MCF 10A (cell line): ENCODE measurements around the gene CPNE5. TPM values are rescaled to one million over a fixed set of nuclear protein-coding genes. Genes with fewer than 3 reads are reported as not detected.

Experiments
- BruUV-seq: library from RNA; stranded (reverse); fragments of 400-500 nt; replicated peaks from 2 replicates; lab custom pipeline; 2021; lab: Mats Ljungman, UMichigan
- CTCF ChIA-PET: fragments of 300-600 bp; sonication (Branson Sonifier 250); formaldehyde crosslinking; extraction: SDS; loops from one replicate; lab custom pipeline; 2021; ENCODE audit warnings: antibody characterized with exemption, inconsistent platforms; lab: Yijun Ruan, JAX
- POLR2A ChIA-PET: fragments of 300-600, 350-650 bp; sonication (Branson Sonifier 250); formaldehyde crosslinking; extraction: SDS; loops from one replicate; lab custom pipeline; 2020; ENCODE audit warnings: antibody characterized with exemption, inconsistent platforms; lab: Yijun Ruan, JAX
- DNase-seq: peaks from one replicate; pipeline ENCODE4 v3.0.0-alpha.2; 2018; ENCODE audit not compliant: unreplicated experiment
- H3K27ac Mint-ChIP-seq: one replicate; pipeline ENCODE4 v1.8.0; 2022; ENCODE audit warnings: mild to moderate bottlenecking, low read depth, mixed read lengths; ENCODE audit not compliant: unreplicated experiment
- H3K27me3 Mint-ChIP-seq: one replicate; pipeline ENCODE4 v1.8.0; 2022; ENCODE audit warnings: mixed read lengths; ENCODE audit not compliant: insufficient read depth, unreplicated experiment
- H3K36me3 Mint-ChIP-seq: one replicate; pipeline ENCODE4 v1.8.0; 2022; ENCODE audit warnings: mild to moderate bottlenecking, moderate library complexity, mixed read lengths; ENCODE audit not compliant: insufficient read depth, unreplicated experiment
- H3K4me1 Mint-ChIP-seq: one replicate; pipeline ENCODE4 v1.8.0; 2022; ENCODE audit warnings: mixed read lengths; ENCODE audit not compliant: insufficient read depth, unreplicated experiment
- H3K4me3 Mint-ChIP-seq: one replicate; pipeline ENCODE4 v1.8.0; 2022; ENCODE audit warnings: mild to moderate bottlenecking, moderate library complexity, mixed read lengths; ENCODE audit not compliant: unreplicated experiment
- H3K9me3 Mint-ChIP-seq: one replicate; pipeline ENCODE4 v1.8.0; 2022; ENCODE audit warnings: mixed read lengths; ENCODE audit not compliant: unreplicated experiment
- CTCF ChIP-seq: fragments of 200-600 bp; IDR thresholded peaks from one replicate; pipeline ENCODE4 v1.8.0; 2022; ENCODE audit warnings: antibody characterized with exemption, mild to moderate bottlenecking; ENCODE audit not compliant: unreplicated experiment
- intact Hi-C: fragments of 100-400 bp; cut with micrococcal nuclease; formaldehyde crosslinking; loops from 2 replicates; pipeline ENCODE4 v1.14.1; 2022
- total RNA-seq: library from RNA; stranded (reverse); gene quantifications from 2 replicates; pipeline ENCODE4 v1.2.3, GENCODE V29; 2022

CPNE5 gene
- total RNA-seq, 1 experiment from 2014 or later = not detected

DNA sequence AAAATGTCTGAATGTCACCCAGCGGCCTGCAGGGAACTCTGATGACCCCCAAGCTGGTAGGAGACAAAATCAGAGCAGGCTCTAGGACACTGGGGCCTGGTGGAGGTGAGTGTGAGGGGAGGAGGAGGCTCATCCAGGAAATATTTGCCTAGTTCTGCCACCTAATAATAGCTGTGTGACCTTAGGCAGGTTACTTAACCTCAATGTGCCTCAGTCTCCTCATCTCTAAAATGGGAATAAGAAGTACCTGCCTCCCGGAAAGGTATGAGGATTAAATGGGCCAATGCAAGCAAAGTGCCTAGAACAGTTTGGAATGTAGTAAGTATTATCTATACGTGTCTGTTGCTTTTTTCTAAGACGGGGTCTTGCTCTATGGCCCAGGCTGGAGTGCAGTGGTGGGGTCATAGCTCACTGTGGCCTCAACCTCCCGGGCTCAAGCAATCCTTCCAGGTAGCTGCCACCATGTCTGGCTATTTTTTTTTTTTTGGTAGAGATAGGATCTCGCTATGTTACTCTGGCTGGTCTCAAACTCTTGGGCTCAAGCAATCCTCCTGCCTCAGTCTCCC, 81.2 kb downstream of the CPNE5 start:
- CTCF ChIA-PET = interaction anchor here (0.6 to 4.6 kb wide), 23 partner anchors 10 to 451 kb away, joined by 3 to 42 read pairs (median 5); no protein-coding TSS in a partner anchor
- intact Hi-C loops = loop anchor here (2.0 kb wide), 2 partner anchors 33 to 75 kb away; no protein-coding TSS in a partner anchor
- Mint-ChIP-seq H3K9me3 (no peaks in the 10 kb centered on the region), H3K36me3 (no peaks in the 10 kb centered on the region), H3K27ac (no peak overlapping the region), H3K27me3 (no peaks in the 10 kb centered on the region), H3K4me3 (no peak overlapping the region), H3K4me1 (peaks cover 11% of the 10 kb centered on the region)
- POLR2A ChIA-PET = interaction anchor here (0.8 to 2.4 kb wide), 4 partner anchors 66 to 142 kb away, joined by 3 to 12 read pairs (median 4); no protein-coding TSS in a partner anchor
- BruUV-seq = no TSS peak
- DNase-seq = no peak
- no peak for TF ChIP-seq CTCF

GRCh38 chr6:36757206-36757605, 82.0 kb downstream of the CPNE5 start:
- peaks cover 11% of the 10 kb centered on the region for H3K4me1 Mint-ChIP-seq

DNA sequence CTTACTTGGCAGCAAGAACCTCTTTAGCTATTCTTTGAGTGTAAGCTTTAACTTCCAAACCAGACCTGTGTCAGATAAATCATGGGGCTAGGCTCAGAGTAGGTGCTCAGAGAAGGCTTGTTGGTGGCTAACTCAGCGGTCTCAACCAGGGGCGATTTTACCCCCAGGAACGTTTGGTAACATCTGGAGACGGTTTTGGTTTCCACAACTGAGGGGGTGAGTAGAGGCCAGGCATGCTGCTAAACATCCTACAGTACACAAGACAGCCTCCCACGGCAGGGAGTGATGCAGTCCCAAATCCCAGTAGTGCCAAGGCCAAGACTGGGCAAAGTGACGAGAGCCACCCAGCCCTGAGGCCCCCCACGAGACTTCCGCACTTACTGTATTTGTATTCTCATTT, 82.5 kb downstream of the CPNE5 start:
- H3K27ac Mint-ChIP-seq = no peak overlapping the region
- ChIA-PET CTCF (interaction anchor here (0.6 to 0.7 kb wide), 2 partner anchors 65 to 294 kb away, joined by 3 to 4 read pairs; no protein-coding TSS in a partner anchor), POLR2A (no interaction called here)
- DNase-seq = no peak
- no peaks in the 10 kb centered on the region for H3K27me3 Mint-ChIP-seq
- no peak for TF ChIP-seq CTCF
- peaks cover 13% of the 10 kb centered on the region for H3K4me1 Mint-ChIP-seq
- intact Hi-C loops = no loop called here
- no peaks in the 10 kb centered on the region for H3K9me3 Mint-ChIP-seq
- no peak overlapping the region for H3K4me3 Mint-ChIP-seq
- no peaks in the 10 kb centered on the region for H3K36me3 Mint-ChIP-seq
- no TSS peak for BruUV-seq

More at GRCh38 chr6:36757206-36757605, 82.0 kb downstream of the CPNE5 start:
- Mint-ChIP-seq H3K27ac (no peak overlapping the region), H3K4me3 (no peak overlapping the region), H3K36me3 (no peaks in the 10 kb centered on the region), H3K27me3 (no peaks in the 10 kb centered on the region), H3K9me3 (no peaks in the 10 kb centered on the region)
- no peak for TF ChIP-seq CTCF
- intact Hi-C loops = no loop called here
- no TSS peak for BruUV-seq
- CTCF ChIA-PET = interaction anchor here (0.6 to 0.7 kb wide), 2 partner anchors 66 to 293 kb away, joined by 3 to 4 read pairs; no protein-coding TSS in a partner anchor
- DNase-seq = no peak
- POLR2A ChIA-PET = interaction anchor here (2.4 kb wide), 1 partner anchor 65 kb away, joined by 6 read pairs; no protein-coding TSS in a partner anchor

GRCh38 chr6:36755435-36756348, 83.6 kb downstream of the CPNE5 start:
- CTCF ChIA-PET = interaction anchor here (0.6 to 1.1 kb wide), 4 partner anchors 23 to 141 kb away, joined by 3 to 4 read pairs (median 3); partner anchors contain the start of gene C6orf89

More at GRCh38 chr6:36755435-36756348, 83.6 kb downstream of the CPNE5 start:
- no TSS peak for BruUV-seq
- intact Hi-C loops = no loop called here
- peak; percentile 46 for DNase-seq
- Mint-ChIP-seq H3K4me3 (no peak overlapping the region), H3K36me3 (no peaks in the 10 kb centered on the region), H3K4me1 (peaks cover 16% of the 10 kb centered on the region), H3K27me3 (no peaks in the 10 kb centered on the region), H3K9me3 (no peaks in the 10 kb centered on the region), H3K27ac (no peak overlapping the region)
- POLR2A ChIA-PET = interaction anchor here (0.6 to 1.0 kb wide), 3 partner anchors 9 to 431 kb away, joined by 3 read pairs; no protein-coding TSS in a partner anchor
- no peak for TF ChIP-seq CTCF
